HG03432 (cell line): ENCODE data around the gene CHKA.

Source experiments
- ATAC-seq: cut with Tn5 transposase; IDR thresholded peaks from one replicate; pipeline ENCODE4 v1.9.1; 2021; ENCODE audit warnings: mild to moderate bottlenecking, moderate library complexity; ENCODE audit not compliant: unreplicated experiment

The CHKA gene

DNA sequence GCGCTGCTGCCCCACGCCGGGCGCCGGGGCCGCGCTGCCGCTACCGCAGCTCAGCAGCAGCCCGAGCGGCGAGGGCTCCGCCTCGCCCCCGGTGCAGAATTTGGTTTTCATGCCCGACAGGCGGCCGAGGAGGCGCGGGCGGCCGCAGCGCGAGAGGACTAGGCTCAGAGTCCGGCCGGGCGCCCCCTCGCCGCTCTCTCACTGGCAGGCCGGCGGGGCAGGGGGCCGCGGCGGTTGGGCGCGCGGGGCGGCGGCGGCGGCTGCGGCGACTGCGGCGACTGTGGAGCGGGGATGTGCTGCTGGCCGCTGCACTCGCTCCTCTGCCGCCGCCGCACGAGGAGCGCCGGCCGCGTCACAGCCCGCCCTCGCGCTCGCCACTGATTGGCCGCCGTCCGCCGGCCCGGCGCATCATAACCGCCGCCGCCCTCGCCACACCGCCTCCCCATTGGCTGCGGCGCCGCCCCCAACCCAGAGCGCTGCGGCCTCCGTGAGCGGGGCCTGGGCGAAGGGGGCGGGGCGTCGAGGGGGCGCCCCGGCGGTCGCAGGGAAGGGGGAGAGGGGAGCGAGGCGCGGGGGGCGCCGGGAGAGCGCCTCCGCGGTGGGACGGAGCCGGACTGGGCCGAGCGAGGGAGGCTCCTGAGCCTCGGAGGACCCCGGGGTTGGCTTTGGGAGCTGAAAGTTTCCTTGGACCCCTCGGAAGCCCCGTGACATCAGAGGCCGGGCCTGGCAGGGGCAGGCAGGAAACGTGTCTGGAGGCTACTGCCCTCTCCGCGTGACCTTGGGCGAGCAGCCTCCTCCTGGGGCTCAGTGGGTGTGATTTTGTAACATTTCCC lies at the start of gene CHKA:
Gene CHKA (minus strand): TSS at position 322 of the 833 bp plus-strand sequence. CDS start 211 bp downstream, at position 111.
- peak; percentile 82 for ATAC-seq

DNA sequence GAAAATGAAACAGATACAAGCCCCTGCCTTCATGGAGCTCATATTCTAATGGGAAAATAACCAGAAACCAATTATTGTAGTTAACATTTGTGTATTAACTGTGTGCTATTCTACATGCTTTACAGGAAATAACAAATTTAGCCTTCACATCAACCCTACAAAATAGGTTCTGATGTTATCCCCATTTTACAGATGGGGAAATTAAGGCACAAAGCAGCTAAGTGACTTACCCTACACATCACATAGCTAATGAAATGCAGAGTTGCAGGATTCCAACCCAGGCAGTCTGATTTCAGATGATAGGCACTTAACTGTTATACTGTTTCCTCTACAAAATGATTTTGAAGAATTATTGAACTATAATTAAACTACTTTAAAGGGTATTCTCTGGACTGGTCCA lies 48.3 kb upstream of the CHKA start:
- ATAC-seq = no peak

DNA sequence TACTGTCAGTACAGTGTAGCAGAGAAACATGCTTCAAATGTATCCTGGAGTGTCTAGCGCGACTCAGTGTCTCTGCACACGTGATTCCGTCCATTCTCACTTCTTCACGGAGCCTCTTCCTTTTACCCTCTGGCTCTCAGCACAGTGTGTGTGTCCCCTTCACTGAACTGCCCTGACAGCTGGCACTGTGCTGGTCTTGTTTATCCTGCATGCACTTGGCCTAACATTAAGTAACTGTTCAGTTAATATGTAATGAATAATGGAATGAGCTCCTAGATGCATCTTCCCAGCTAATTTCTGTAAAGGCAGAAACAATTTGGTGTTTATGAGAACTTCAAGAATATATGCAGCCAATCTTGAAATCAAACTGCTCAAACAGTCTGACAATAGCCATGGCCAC lies 47.5 kb upstream of the CHKA start:
- ATAC-seq = no peak

DNA sequence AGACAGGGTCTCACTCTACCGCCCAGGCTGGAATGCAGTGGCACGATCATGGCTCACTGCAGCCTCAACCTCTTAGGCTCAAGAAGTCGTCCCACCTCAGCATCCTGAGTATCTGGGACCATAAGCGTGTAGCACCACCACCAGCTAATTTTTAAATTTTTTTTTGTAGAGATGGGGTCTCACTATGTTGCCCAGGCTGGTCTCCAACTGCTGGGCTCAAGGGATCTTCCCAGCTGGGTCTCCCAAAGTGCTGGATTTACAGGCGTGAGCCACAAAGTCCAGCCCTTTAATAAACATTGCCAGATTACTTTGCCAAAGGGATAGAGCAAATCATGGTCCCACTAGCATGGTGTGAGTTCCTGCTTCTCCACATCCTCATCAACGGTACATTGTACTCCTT lies 46.3 kb upstream of the CHKA start:
- no peak for ATAC-seq

DNA sequence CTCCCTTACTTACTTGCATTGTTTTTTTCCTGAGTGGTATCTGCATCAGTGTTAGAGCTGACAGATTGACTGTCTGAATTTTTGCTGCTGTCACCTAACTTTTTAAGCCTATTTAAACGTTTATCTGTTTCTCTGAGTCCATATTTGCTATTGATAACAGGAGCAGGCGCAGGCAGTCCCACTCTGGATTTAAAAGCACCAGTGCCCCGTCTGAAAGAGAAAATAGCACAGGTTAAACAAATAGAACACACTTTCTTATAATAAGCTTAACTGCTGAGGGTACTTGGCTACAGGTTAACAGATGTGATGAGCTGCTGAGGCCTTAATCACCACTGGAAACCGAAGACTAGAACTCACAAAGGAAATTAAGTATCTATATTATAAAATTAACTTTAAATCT lies 45.8 kb upstream of the CHKA start:
- no peak for ATAC-seq

DNA sequence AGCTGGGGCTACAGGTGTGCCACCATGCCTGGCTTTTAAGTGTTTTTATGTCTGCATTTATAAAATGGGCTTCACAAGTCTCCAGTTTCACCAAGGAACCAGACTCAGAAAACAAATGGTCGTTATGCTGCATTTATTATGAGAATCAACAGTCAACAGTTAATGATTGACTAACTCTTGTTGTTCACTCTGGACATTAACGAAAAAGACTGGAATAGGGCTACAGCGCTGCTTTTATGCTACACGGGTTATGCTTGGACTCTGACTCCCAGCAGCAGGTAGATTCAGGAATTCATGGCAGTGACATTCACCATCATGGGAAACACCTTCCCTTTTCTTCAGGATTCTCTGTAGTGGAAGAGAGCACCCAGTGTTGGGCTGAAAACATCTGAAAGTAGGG lies 44.4 kb upstream of the CHKA start:
- no peak for ATAC-seq

DNA sequence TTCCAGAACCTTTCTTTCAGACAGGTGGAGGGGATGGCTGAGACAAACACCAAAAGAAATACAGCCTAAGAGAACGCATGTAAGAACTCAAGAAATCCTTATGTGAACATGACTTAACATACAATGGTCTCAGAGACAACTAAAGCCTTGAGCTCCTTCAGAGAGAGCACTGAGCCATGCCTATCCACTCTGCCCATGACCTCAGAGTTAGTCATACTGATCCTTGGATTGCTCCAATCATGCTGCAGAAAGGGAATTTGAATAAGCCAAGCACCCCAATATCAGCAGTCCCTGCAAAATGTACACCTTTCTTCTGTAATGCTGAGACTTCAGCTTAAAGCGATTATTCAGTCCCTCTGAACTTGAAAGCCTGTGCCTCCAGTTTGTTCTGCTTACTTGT lies 43.2 kb upstream of the CHKA start:
- ATAC-seq = no peak

DNA sequence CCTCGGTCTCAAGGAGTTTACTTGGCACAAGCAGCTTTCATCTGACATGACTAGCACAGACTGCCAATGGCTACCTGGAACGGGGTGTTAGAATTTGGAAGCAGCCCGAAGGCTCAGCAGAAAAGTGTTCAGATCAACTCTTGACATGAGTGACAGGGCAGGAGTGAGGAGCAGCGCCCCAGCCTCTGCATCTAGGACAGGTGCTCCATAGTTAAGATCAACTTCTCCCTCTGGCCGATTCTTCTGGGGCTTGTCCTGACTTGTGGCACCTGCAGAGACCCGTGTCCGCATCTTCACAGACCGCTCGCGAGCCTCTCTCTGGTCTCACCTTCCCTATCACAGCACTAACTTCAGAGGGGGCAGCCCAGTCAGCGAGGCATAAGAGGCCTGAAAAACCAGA lies 42.5 kb upstream of the CHKA start:
- ATAC-seq = no peak

DNA sequence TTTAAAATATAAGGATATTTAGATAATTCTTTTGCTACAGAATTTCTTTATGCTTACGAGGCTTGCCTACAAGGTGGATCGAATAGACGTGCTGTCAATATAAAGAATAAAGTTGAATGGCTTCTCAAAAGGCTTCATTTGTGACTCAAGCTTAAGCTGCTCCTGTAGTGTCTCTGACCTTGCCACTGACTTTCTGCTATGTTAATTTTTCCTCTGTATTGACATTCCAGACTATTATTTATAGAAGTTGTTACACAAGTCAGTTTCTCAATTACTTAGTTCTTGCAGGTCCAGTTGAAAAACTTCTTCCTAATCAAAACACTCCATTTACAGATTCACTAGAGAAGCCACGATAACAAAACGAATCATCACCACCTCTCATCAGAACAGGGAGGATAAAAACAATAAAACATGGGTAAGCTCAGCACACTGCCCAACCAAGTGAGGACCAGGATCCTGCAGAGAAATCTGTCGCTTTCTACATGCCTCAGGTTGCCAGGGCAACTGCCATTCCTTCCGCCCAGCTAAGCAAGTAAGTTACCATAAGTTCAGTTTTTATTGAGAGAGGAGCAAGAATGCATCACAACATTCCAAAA lies 39.0 kb upstream of the CHKA start:
- no peak for ATAC-seq

DNA sequence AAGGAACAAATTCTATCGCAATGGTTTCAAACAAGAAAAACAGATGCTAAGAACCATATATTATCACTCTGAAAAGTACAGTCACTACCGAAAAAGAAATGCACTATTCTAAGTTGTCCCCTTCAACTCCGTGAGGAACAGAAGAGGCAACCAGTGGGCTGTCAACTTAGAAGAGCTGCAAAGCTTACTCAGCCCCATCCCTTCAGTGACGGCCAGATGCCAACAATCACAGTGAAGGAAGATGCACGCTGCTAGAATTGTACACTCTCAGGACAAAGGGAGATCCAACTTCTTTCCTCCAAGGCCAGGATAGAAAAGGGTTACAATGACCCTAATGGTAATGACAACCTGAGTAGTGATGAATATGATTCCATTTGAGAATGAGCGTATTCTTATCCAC lies 38.5 kb upstream of the CHKA start:
- ATAC-seq = no peak

DNA sequence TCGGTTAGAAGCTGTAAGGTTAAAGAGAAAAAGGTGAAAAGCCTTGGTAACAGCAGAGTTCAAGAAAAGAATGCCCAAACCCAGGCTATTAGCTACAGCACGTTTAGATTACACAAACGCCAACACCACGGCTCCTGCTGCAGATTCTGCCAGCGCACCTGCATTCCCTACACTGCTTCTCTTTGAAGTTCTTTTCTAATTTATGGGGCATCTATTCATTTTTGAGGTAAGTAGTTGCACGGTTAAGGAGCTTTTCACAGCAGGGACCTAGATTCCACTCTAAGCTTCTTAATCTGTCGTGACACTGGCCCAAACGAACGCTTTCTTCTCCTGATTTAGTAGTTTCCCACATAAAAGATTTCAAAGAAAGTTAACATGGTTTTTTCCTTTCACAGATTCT lies 38.0 kb upstream of the CHKA start:
- ATAC-seq = no peak

DNA sequence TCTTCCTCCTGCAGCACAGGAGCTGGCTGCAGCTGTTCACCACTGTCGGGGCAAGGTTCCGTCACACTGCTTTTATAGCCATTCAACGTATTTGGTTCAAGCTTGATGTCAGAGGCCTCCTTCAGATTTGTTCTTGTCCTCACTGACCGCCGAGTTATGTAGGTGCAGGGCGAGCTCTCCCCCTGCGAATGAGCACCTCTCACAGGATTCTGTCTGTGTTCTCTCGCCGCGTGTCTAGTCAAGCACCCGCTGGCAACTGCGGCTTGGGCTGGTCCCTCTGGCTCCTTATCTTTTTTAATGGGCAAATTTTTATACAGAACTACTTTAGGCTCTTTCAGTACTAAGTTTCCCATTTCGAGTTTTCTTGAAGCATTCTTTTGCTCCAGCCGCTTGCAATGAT lies 37.4 kb upstream of the CHKA start:
- ATAC-seq = no peak

DNA sequence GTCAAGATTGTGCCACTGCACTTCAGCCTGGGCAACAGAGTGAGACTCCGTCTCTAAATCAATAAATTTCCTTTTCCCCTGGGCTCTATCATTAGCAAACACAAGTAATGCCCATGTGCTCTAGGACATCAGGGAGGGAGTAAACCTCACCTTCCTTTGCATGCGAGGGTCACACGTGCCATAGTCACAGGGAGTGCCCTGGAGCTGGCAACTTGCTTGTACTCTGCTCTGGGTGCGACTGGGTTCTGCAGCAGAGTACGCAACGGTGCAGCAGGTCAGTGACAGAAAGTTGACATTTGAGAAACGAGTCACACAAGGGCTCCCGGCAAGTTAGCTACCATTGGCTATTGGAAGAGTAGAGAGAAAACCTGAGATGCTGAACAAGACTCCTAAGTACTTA lies 32.6 kb upstream of the CHKA start:
- ATAC-seq = no peak

DNA sequence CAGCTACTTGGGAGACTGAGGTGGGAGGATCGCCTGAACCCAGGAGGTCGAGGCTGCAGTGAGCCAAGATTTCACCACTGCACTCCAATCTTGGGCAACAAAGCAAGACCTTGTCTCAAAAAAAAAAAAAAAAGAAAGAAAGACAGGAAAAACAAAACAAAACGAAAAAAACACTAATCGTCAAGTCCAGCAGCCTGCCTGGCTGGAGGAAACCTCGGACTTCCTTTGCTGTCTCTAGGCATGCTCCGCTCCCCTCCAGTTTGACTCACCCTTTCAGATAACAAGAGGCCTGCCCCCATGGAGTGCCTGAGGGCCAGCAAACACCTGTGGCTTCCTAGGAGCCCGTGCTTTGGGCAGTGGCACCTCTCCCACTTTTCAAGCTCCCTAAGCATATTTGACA lies 28.8 kb upstream of the CHKA start:
- ATAC-seq = no peak

DNA sequence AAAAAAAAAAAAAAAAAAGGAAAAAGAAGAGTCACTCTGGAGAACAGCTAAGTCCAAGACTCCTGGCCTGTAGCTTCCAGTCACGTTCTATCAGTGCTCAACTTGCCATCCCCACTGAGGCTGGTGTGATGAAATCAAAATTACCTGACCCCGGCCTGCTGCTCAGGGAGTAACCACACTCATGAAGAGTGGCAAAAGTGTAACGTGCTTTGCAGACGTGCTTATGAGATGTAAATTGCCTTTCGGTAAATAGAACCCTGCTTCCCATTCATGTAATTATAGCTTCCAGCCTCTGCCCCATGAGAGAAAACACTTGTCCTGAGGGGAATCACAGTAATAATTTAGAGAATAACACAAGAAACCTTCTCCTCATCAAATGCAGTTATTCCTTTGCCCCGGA lies 28.2 kb upstream of the CHKA start:
- no peak for ATAC-seq

DNA sequence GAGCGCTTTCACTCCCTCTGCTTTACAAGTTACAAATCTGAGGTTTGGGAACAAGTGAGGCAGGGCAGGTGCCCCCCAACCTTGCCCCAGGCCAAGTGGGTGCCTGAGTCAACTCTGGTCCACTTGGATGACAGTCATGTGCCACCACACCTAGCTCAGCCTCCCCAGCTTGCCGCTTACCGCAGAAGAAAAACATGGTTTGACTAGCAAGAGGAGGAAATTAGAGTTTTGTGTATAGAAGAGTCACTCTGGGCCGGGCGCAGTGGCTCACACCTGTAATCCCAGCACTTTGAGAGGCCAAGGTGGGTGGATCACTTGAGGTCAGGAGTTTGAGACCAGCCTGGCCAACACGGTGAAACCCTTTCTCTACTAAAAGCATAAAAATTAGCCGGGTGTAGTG lies 27.7 kb upstream of the CHKA start:
- ATAC-seq = no peak

DNA sequence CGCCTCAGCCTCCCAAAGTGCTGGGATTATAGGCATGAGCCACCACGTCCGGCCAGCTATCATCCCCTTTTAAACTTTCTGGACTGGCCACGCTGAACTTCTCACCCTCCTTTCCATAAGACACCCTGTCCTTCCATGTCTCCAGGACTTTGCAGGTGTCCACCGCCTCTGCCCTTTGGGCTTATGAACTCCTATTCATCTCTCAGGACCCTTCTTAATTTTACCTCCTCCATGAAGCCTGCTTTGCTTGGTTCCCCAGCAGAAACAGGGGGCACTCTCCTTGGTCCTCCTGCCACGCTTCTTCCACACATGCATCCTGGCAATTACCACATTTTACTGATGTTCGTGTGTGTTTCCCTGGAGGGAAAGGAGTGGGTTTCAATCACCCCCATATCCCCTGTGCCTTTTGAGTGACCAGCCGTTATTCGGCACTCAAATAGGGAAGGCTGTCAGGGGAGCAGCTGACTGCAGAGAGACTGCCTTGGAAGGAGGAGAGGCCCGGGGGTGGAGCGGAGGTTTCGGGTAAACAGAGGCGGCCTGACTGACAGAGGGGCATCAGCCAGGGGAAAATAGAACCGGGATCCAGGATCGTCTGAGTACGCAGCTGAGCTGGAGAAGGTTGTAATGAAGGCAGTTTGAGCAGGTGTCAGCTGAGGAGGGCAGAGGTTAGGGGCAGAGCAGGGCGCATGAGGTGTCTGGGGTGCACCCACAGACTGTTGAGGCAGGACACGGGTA lies 27.1 kb upstream of the CHKA start:
- no peak for ATAC-seq

DNA sequence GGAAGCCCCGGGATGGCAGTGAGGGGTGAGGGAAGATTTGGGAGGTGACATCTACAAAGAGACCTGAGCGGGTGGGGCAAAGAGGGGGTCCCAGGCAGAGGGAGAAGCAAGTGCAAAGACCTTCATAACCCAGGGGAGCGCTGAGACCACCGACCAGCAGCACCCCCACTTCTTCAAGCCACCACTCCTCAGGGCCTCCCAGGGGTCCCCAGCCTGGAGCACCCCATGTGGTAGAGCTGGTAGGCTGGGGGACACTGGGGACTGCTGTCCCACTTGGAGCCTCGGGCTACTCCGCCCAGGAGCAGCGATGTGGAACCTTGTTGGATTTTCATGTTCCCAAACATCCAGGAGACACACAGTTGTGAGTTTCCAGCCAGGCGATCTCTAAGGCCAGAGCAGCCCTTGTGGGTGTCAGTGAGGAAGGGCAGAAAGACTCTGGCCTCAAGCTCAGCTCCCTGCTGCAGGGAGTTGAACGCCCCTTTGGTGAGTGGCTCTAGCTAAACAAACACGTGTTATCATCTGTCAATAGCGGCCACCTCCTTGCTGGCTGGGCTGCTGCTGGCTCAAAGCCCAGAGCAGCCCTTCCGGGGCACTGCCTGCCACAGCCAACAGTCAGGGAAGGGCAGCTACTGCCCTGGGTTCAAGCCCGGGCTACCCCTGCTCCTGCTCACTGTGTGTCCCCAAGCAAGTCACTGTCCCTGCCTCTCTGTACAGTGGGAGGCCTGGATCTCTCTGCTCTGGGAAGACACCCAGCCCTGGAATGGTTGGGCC lies 25.7 kb upstream of the CHKA start:
- no peak for ATAC-seq

DNA sequence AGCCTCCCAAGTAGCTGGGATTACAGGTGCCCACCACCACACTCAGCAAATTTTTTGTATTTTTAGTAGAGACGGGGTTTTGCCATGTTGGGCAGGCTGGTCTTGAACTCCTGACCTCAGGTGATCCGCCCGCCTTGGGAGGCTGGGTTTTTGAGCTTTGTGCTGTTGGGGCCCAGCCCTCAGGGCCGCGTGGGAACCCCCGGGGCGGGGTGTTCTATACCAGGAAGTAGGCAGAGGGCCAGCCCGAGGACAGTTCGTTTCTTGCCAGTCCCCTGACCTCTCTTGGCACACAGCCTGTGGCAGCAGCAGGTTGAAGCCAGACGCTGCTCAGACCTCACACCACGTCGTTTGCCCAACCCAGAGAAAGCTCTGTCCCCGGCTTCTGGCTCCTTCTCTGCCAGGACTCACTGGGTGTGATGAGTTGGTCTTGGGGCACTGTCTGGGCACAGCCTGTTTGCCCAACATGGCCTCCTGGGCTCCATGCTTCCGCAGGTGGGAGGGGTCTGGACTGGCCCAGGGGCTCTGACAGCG lies 24.9 kb upstream of the CHKA start:
- ATAC-seq = no peak

DNA sequence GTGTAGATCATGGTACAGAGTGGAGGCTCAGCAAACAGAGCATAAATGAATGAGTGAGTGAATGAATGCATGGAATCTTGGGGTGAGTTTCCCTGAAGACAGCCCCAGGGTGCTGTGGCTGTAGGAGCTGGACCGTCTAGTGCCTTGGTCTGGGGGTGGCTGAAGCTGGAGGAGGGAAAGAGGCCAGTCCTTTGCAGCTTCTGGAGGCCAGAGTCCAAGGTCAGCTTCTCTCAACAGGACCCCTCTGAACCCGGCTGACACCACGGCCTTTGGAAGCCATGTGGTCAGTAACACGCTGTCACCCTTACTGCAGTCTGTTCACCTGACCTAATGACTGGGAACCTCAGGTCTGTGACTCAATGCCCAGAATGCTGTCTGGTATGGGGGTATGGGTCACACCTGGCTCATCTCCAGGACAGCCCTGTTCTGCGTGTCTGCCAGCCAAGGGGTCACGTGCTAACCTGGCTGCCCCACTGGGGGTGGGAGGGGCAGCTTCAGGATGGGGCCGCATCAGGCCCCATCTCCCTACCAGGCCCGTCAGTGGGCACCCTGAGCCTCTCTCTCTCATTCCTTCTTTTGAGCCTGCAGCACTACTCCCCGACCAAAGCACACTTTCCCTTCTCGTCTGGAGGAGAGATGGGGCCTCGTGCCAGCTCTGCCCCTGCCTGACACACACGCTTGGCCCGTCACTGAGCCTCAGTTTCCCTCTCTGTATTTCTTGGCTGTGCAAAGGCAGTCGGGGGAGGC lies 24.1 kb upstream of the CHKA start:
- no peak for ATAC-seq
